ENCODE data around the gene DNAI1. TPM values are rescaled to one million over a fixed set of nuclear protein-coding genes. Genes with fewer than 3 reads are reported as not detected.
A peak's percentile ranks its signal among the peaks of the same experiment; 100 is the strongest.
"Not testable (repeated sequence)": the region's sequence is repeated elsewhere in the genome, so short reads cannot be mapped to it uniquely, and the experiment has no call there.

DNAI1 gene
- total RNA-seq, 4 donors from 2014 or later, result not detected

DNA sequence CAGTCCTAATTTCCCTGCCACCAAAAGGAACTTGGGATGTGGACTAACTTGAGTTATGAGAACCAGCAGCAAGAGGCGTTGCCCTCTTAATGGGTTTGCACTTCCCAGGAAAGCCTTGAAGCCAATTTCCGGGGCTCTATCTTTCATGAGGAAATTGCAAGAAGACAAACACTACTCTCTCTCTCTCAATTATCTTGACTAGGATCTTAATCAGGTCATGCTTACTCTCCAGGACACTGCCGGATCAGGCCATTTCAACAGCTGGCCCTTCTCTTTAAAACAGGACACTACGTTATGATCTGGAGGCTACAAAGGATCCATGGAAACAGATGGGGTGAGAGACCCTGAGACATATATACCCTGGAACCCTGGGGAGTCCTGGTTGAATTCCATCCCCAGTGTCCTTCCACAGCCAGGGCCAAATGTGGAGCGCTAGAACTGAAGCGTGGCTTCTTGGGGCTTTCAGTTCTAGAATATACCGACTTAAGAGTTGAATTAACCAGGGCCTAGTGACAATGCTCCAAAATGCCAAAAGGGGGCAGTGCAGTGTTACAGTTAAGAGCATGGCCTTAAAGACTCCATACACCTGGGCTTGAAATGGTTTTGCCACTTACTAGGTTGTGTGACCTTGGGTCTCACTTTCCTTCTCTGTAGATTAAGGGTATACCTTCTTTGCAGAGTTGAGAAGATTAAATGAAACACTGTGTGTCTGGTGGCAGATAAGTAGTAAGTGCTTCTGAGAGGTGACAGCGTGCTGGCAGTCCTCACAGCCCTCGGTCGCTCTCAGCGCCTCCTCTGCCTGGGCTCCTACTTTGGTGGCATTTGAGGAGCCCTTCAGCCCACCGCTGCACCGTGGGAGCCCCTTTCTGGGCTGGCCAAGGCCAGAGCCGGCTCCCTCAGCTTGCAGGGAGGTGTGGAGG is 21.3 kb upstream of the DNAI1 start:
- TF ChIP-seq POLR2A (IDR thresholded peaks at IDR 0.05), result no peak
- TF ChIP-seq, protein P1, sequence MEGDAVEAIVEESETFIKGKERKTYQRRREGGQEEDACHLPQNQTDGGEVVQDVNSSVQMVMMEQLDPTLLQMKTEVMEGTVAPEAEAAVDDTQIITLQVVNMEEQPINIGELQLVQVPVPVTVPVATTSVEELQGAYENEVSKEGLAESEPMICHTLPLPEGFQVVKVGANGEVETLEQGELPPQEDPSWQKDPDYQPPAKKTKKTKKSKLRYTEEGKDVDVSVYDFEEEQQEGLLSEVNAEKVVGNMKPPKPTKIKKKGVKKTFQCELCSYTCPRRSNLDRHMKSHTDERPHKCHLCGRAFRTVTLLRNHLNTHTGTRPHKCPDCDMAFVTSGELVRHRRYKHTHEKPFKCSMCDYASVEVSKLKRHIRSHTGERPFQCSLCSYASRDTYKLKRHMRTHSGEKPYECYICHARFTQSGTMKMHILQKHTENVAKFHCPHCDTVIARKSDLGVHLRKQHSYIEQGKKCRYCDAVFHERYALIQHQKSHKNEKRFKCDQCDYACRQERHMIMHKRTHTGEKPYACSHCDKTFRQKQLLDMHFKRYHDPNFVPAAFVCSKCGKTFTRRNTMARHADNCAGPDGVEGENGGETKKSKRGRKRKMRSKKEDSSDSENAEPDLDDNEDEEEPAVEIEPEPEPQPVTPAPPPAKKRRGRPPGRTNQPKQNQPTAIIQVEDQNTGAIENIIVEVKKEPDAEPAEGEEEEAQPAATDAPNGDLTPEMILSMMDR (IDR thresholded peaks at IDR 0.05), result peak; percentile 45 to 85 (median 73)
- intact Hi-C loops (cut with DNase I), result no loop called here
- H3K27ac ChIP-seq, result no peak overlapping the region
- peaks cover 0 to 15% (median 0%) of the 10 kb centered on the region in 3 donors for H3K36me3 ChIP-seq
- 70 to 82% methylated on average over 6 to 11 of the region's 14 CpGs for WGBS, 2 donors
- no peaks in the 10 kb centered on the region for H3K27me3 ChIP-seq
- no peak overlapping the region for H3K4me3 ChIP-seq
- H3K4me1 ChIP-seq, result peaks cover 0 to 4% (median 0%) of the 10 kb centered on the region in 3 donors
- H3K9me3 ChIP-seq, result no peaks in the 10 kb centered on the region
- DNase-seq, result no peak

DNA sequence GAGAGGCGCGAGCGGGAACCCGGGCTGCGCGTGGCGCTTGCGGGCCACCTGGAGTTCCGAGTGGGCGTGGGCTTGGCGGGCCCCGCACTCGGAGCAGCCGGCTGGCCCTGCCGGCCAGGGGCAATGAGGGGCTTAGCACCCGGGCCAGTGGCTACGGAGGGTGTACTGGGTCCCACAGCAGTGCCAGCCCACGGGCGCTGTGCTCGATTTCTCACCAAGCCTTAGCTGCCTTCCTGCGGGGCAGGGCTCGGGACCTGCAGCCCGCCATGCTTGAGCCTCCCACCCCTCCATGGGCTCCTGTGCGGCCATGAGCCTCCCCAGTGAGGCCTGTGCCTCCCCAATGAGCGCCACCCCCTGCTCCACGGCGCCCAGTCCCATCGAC is 20.7 kb upstream of the DNAI1 start:
- H3K4me3 ChIP-seq; intact Hi-C loops (cut with DNase I); H3K27me3 ChIP-seq: not testable (repeated sequence)

DNA sequence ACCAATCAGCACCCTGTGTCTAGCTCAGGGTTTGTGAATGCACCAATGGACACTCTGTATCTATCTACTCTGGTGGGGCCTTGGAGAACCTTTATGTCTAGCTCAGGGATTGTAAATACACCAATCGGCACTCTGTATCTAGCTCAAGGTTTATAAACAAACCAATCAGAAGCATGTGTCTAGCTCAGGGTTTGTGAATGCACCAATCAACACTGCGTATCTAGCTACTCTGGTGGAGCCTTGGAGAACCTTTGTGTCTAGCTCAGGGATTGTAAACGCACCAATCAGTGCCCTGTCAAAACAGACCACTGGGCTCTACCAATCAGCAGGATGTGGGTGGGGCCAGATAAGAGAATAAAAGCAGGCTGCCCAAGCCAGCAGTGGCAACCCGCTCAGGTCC is 20.1 kb upstream of the DNAI1 start:
- intact Hi-C loops (cut with DNase I); H3K4me1 ChIP-seq; H3K4me3 ChIP-seq; H3K27me3 ChIP-seq; DNase-seq; H3K9me3 ChIP-seq; H3K27ac ChIP-seq: not testable (repeated sequence)
- whole genome bisulfite sequencing, 2 donors, result 93 to 96% methylated on average over 2 to 4 of the region's 4 CpGs
- peaks cover 0 to 15% (median 0%) of the 10 kb centered on the region in 3 donors for H3K36me3 ChIP-seq

More for the DNA sequence above, 20.7 kb upstream of the DNAI1 start:
- DNase-seq, H3K4me1 ChIP-seq, H3K27ac ChIP-seq, H3K9me3 ChIP-seq: not testable (repeated sequence)
- WGBS, 2 donors, result no CpG with 5 or more reads among the region's 28 CpGs
- peaks cover 0 to 15% (median 0%) of the 10 kb centered on the region in 3 donors for H3K36me3 ChIP-seq

DNA sequence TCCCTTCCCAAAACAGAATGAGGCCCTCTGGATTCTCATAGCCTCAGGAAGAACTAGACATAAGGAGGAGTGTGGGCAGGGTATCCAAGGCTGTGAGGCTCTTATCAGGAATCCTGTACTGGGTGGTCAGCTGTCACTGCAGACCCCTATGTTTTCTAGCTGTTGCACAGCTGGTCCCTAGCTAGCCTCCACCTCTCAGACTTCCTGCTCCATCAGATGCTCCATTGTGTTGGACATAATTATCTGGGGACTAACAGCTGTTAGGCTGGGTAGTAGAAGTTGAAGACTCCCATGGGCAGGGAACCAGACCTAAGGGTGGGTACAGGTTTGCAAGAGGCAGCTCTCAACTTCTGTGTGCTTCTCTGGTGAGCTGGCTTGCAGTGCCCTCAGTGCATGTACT is 18.6 kb upstream of the DNAI1 start:
- Histone ChIP-seq H3K4me1 (peaks cover 0 to 13% (median 0%) of the 10 kb centered on the region in 3 donors), H3K27ac (no peak overlapping the region), H3K4me3 (no peak overlapping the region), H3K27me3 (no peaks in the 10 kb centered on the region), H3K9me3 (no peaks in the 10 kb centered on the region), H3K36me3 (peaks cover 0 to 15% (median 0%) of the 10 kb centered on the region in 3 donors)
- intact Hi-C loops (cut with DNase I), result loop anchor here (5.0 kb wide), 2 partner anchors 62 to 152 kb away; no protein-coding TSS in a partner anchor
- DNase-seq, result no peak
- TF ChIP-seq POLR2A (IDR thresholded peaks at IDR 0.05), result no peak
- TF ChIP-seq, protein P1 (IDR thresholded peaks at IDR 0.05), result no peak

DNA sequence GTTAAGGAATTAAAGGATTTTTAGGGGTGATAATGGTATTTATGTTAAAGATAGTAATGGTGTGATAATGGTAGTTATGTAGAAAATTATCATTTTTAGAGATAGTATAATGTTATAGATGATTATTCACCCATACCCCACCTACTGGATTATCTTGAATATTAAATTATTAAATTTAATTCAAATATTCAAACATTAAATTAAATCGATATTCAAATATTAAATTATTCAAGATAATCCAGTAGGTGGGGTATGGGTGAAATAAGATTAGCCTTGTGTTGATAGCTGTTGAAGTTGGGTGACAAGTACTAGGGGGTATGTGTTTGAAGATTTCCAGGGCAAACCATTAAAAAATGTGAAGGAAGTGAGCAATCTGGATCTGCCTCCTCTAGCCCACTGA is 15.8 kb upstream of the DNAI1 start:
- H3K9me3 ChIP-seq, result no peaks in the 10 kb centered on the region
- H3K27ac ChIP-seq, result no peak overlapping the region
- H3K4me1 ChIP-seq, result peaks cover 0 to 13% (median 0%) of the 10 kb centered on the region in 3 donors
- 88 to 91% methylated on average over 1 of the region's 1 CpG for WGBS, 2 donors
- no peak overlapping the region for H3K4me3 ChIP-seq
- H3K36me3 ChIP-seq, result peaks cover 0 to 12% (median 0%) of the 10 kb centered on the region in 3 donors
- intact Hi-C loops (cut with DNase I), result loop anchor here (5.0 kb wide), 2 partner anchors 60 to 150 kb away; no protein-coding TSS in a partner anchor
- TF ChIP-seq, protein P1 (IDR thresholded peaks at IDR 0.05), result no peak
- no peak for TF ChIP-seq POLR2A (IDR thresholded peaks at IDR 0.05)
- H3K27me3 ChIP-seq, result no peaks in the 10 kb centered on the region
- DNase-seq, result no peak

DNA sequence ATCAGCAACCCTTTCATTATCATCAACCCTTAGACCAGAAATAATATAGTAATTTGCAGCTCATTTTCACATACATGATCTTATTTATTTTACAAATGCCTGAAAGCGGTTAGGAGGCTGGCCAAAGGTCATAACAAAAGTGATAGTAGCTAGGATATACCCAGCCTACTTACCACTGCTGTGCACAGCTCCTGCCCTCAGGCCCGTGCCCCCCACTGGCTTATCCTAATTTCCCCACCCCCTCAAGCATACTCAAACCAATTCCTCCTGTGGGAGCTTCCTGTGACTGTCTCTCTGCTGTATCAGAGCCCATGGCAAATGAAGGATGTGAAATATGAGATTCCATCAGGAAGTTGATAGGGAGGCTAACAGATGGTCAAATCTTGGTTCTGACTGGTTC is 15.1 kb upstream of the DNAI1 start:
- Histone ChIP-seq H3K27me3 (no peaks in the 10 kb centered on the region), H3K9me3 (no peaks in the 10 kb centered on the region), H3K4me1 (peaks cover 0 to 13% (median 0%) of the 10 kb centered on the region in 3 donors), H3K4me3 (no peak overlapping the region), H3K36me3 (peaks cover 0 to 4% (median 0%) of the 10 kb centered on the region in 3 donors), H3K27ac (no peak overlapping the region)
- intact Hi-C loops (cut with DNase I), result loop anchor here (5.0 kb wide), 2 partner anchors 59 to 149 kb away; no protein-coding TSS in a partner anchor
- TF ChIP-seq, protein P1 (IDR thresholded peaks at IDR 0.05), result no peak
- TF ChIP-seq POLR2A (IDR thresholded peaks at IDR 0.05), result no peak
- no peak for DNase-seq
- 60 to 72% methylated on average over 2 of the region's 2 CpGs for WGBS, 2 donors

Measured in esophagus squamous epithelium (tissue), 5 donors.